Measurements from ENCODE around the gene CAVIN2. TPM values are rescaled to one million over a fixed set of nuclear protein-coding genes. Genes with fewer than 3 reads are reported as not detected.

CAVIN2 gene
- total RNA-seq, 4 donors from 2014 or later: 7.9 to 49.5 (median 15.2) TPM

GRCh38 chr2:191857259-191857805 lies 10.4 kb upstream of the CAVIN2 start:
- TF ChIP-seq CTCF (IDR thresholded peaks at IDR 0.05) (no peak), POLR2A (IDR thresholded peaks at IDR 0.05) (no peak)
- no peak overlapping the region for H3K27ac ChIP-seq
- no peaks in the 10 kb centered on the region for H3K27me3 ChIP-seq
- DNase-seq: no peak
- H3K4me1 ChIP-seq: no peaks in the 10 kb centered on the region
- no peaks in the 10 kb centered on the region for H3K36me3 ChIP-seq
- H3K9me3 ChIP-seq: no peaks in the 10 kb centered on the region
- H3K4me3 ChIP-seq: no peak overlapping the region

GRCh38 chr2:191856111-191856876 lies 9.4 kb upstream of the CAVIN2 start:
- no peak overlapping the region for H3K4me3 ChIP-seq
- DNase-seq: no peak
- no peaks in the 10 kb centered on the region for H3K27me3 ChIP-seq
- H3K36me3 ChIP-seq: no peaks in the 10 kb centered on the region
- H3K4me1 ChIP-seq: no peaks in the 10 kb centered on the region
- TF ChIP-seq CTCF (IDR thresholded peaks at IDR 0.05) (no peak), POLR2A (IDR thresholded peaks at IDR 0.05) (no peak)
- no peak overlapping the region for H3K27ac ChIP-seq
- no peaks in the 10 kb centered on the region for H3K9me3 ChIP-seq

DNA sequence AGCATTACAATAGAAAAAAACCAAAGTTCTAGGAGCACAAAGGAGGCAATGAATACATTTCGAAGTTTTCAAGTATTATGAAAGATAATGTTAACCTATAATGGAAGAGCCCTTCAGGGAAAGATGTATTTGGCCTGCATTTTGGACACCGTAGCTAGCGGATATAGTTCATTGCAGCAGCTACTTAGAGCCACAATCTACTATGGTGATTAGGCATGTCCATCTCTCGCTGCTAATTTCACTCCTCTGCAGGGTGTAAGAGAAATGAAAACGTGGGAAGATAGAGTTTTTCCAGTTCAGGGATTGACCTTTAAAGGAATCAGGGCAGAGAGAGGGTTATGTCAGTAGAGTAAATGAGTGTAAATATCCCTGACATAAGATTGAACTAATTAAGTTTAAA lies 8.5 kb upstream of the CAVIN2 start:
- Histone ChIP-seq H3K9me3 (no peaks in the 10 kb centered on the region), H3K4me1 (no peaks in the 10 kb centered on the region), H3K36me3 (no peaks in the 10 kb centered on the region), H3K27ac (no peak overlapping the region), H3K27me3 (no peaks in the 10 kb centered on the region), H3K4me3 (no peak overlapping the region)
- DNase-seq: no peak
- no peak for TF ChIP-seq POLR2A (IDR thresholded peaks at IDR 0.05)

DNA sequence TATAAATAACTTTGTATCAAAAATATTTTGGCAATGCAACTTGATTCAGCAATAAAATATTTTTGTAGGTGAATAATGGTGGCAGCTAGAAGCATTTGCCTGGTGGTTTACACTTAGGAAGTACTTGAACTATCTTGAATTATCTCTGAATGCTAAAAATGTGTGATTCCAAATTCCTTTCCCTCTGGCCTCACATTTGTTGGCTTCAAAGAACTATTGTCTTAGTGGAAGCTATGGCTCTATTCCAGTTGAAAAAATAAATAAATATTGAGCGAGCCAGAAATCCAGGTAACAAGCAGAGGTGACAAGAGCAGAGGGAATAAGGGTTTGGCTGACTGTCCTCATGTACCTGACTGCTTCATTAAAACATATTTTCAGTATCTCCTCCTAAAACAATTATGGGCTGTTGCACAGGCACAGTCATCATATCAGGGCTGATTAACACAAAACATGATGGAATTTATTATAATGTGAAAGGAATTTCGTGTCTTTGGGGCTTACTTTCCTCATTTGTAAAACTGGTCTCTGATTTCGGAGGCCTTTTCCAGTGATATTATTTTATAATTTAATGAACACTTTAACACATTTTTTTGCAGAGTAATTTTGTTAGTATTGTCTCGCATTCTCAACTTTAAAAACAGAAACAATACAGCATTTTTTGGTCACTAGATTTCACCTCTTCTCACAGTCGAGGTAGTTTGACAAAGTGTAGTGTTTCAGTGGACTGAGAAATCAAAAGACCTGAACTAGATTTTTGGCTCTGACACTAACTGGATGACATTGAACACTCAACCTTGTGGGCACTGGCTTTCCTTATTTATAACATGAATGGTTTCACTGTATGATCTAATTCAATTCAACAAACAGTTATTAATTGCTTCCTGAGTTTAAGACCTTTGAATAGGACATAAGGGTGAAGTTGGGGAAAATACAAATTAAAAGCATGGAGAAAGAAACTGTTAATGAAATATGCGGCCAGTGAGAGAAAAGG lies 7.8 kb upstream of the CAVIN2 start:
- no peak for DNase-seq
- no peaks in the 10 kb centered on the region for H3K9me3 ChIP-seq
- no peaks in the 10 kb centered on the region for H3K4me1 ChIP-seq
- H3K4me3 ChIP-seq: no peak overlapping the region
- H3K36me3 ChIP-seq: no peaks in the 10 kb centered on the region
- H3K27ac ChIP-seq: no peak overlapping the region
- no peaks in the 10 kb centered on the region for H3K27me3 ChIP-seq
- no peak for TF ChIP-seq CTCF (IDR thresholded peaks at IDR 0.05)

DNA sequence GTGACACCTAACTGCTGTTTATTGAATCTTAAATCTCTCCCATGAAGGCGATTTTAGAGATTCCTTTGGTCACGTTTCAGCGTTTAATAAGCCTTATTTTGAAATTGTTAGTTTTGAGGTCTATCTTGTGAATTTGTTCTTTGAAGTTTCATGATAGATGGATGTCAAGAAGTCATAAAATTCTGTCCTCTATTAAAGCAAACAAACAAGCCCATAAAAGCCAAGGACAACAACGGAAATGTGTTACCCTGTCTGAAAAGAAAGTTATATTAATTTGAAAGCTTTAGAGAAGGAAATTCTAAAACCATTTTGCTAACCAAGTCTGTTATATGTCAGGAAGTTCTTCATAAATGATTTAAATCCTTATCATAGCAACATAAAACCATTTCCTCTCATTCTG lies 7.0 kb upstream of the CAVIN2 start:
- TF ChIP-seq POLR2A (IDR thresholded peaks at IDR 0.05): no peak
- no peak for TF ChIP-seq CTCF (IDR thresholded peaks at IDR 0.05)
- Histone ChIP-seq H3K4me1 (no peaks in the 10 kb centered on the region), H3K36me3 (no peaks in the 10 kb centered on the region), H3K27me3 (no peaks in the 10 kb centered on the region), H3K4me3 (no peak overlapping the region), H3K27ac (no peak overlapping the region), H3K9me3 (no peaks in the 10 kb centered on the region)
- no peak for DNase-seq

GRCh38 chr2:191851158-191851557 lies 4.3 kb upstream of the CAVIN2 start:
- H3K9me3 ChIP-seq: no peaks in the 10 kb centered on the region
- no peaks in the 10 kb centered on the region for H3K4me1 ChIP-seq
- DNase-seq: no peak
- no peaks in the 10 kb centered on the region for H3K36me3 ChIP-seq
- H3K27me3 ChIP-seq: no peaks in the 10 kb centered on the region
- no peak for TF ChIP-seq POLR2A (IDR thresholded peaks at IDR 0.05)
- no peak for TF ChIP-seq CTCF (IDR thresholded peaks at IDR 0.05)
- no peak overlapping the region for H3K4me3 ChIP-seq
- H3K27ac ChIP-seq: no peak overlapping the region

Data from Peyer's patch (tissue), 4 donors.